T-cell (primary cell): ENCODE data around the gene SNX15. TPM values are rescaled to one million over a fixed set of nuclear protein-coding genes. Genes with fewer than 3 reads are reported as not detected.
"Not testable (repeated sequence)": the region's sequence is repeated elsewhere in the genome, so short reads cannot be mapped to it uniquely, and the experiment has no call there.

ENCODE experiments used
- ATAC-seq, 4 experiments: fragments of 200-7000 bp in 3 of 4; fragments of 150-1000 bp in 1 of 4; cut with Tn5 transposase; replicated peaks in 1 of 4; 1 replicate in 3 of 4; 2 replicates in 1 of 4; pipeline ENCODE4 v1.10.0; 2021; ENCODE audit warnings: moderate library complexity in 3 of 4, mild to moderate bottlenecking in 2 of 4, moderate number of reproducible peaks in 1 of 4
- CTCF ChIA-PET, 2 donors: fragments of 300-600 bp; sonication (Branson Sonifier 250); formaldehyde crosslinking; loops; one replicate each; lab custom pipeline; 2022; ENCODE audit warnings: antibody characterized with exemption in 2 of 2; lab: Charles Lee
- POLR2A ChIA-PET, 2 donors: fragments of 300-600 bp; sonication (Branson Sonifier 250); formaldehyde crosslinking; loops; one replicate each; lab custom pipeline; 2022; ENCODE audit warnings: antibody characterized with exemption in 2 of 2; lab: Charles Lee
- DNase-seq, 35 experiments: peaks; one replicate each; pipeline versions ENCODE4 v3.0.0 to v3.0.0-alpha.2; 2013 to 2023
- H3K27ac ChIP-seq: one replicate; pipeline ENCODE4 v1.5.1; 2013; ENCODE audit warnings: low read length
- H3K27me3 ChIP-seq, 2 experiments: replicated peaks in 1 of 2; 1 replicate in 1 of 2; 2 replicates in 1 of 2; pipeline versions ENCODE4 v1.6.1 to v1.7.0; 2013; ENCODE audit warnings: low read length in 1 of 2, mixed read lengths in 1 of 2; ENCODE audit not compliant: control insufficient read depth in 2 of 2, insufficient read depth in 2 of 2; ENCODE audit errors: extremely low read depth in 1 of 2
- H3K36me3 ChIP-seq, 2 donors: 1 replicate in 1 of 2; 2 replicates in 1 of 2; pipeline versions ENCODE4 v1.6.1 to v1.7.0; 2013; ENCODE audit warnings: low read length in 1 of 2; ENCODE audit not compliant: control insufficient read depth in 2 of 2, insufficient read depth in 1 of 2; ENCODE audit errors: extremely low read depth in 1 of 2
- H3K4me1 ChIP-seq, 2 experiments: 1 replicate in 1 of 2; 2 replicates in 1 of 2; pipeline versions ENCODE4 v1.6.1 to v1.7.0; 2013; ENCODE audit warnings: low read length in 2 of 2, mixed read lengths in 1 of 2; ENCODE audit not compliant: insufficient read depth in 2 of 2, control insufficient read depth in 1 of 2; ENCODE audit errors: extremely low read depth in 1 of 2
- H3K4me3 ChIP-seq, 2 donors: 1 replicate in 1 of 2; 2 replicates in 1 of 2; pipeline versions ENCODE4 v1.5.1 to v1.7.0; 2013; ENCODE audit warnings: mild to moderate bottlenecking in 2 of 2, low read length in 1 of 2, moderate library complexity in 1 of 2; ENCODE audit not compliant: control insufficient read depth in 1 of 2; ENCODE audit errors: extremely low read depth in 1 of 2
- H3K9me3 ChIP-seq: 2 replicates; pipeline ENCODE4 v1.7.0; 2013
- H3K27ac Mint-ChIP-seq, 2 donors: one replicate each; pipeline ENCODE4 v1.8.0; 2020 to 2021; ENCODE audit warnings: mild to moderate bottlenecking in 2 of 2, mixed read lengths in 2 of 2
- H3K27me3 Mint-ChIP-seq, 2 donors: one replicate each; pipeline ENCODE4 v1.8.0; 2021 to 2022; ENCODE audit warnings: mixed read lengths in 2 of 2
- H3K36me3 Mint-ChIP-seq: one replicate; pipeline ENCODE4 v1.8.0; 2021; ENCODE audit warnings: mixed read lengths
- H3K4me1 Mint-ChIP-seq, 3 donors: one replicate each; pipeline ENCODE4 v1.8.0; 2020 to 2022; ENCODE audit warnings: mixed read lengths in 3 of 3, mild to moderate bottlenecking in 1 of 3
- H3K4me3 Mint-ChIP-seq, 3 donors: one replicate each; pipeline ENCODE4 v1.8.0; 2020 to 2022; ENCODE audit warnings: mild to moderate bottlenecking in 3 of 3, mixed read lengths in 3 of 3, moderate library complexity in 3 of 3
- H3K9me3 Mint-ChIP-seq, 3 donors: one replicate each; pipeline ENCODE4 v1.8.0; 2020 to 2022; ENCODE audit warnings: mixed read lengths in 3 of 3
- WGBS: methylation state at CpG from one replicate; pipeline ENCODE4 v1.1.5; 2013; ENCODE audit warnings: missing lambda C conversion rate; ENCODE audit not compliant: insufficient coverage; 5-methylcytosine and 5-hydroxymethylcytosine counted together
- total RNA-seq, 35 experiments: library from RNA in 6 of 35; stranded (reverse) in 6 of 35; fragments of 120-200 nt in 1 of 35; gene quantifications; one replicate each; pipeline versions ENCODE4 v1.2.1 to v1.2.4 and lab custom pipeline; 2013 to 2026

SNX15 gene
- total RNA-seq, 5 donors from 2014 or later (not counting 1 experiment from before 2014, with no cell fraction given): 19.6 to 28.6 (median 25.4) TPM

DNA sequence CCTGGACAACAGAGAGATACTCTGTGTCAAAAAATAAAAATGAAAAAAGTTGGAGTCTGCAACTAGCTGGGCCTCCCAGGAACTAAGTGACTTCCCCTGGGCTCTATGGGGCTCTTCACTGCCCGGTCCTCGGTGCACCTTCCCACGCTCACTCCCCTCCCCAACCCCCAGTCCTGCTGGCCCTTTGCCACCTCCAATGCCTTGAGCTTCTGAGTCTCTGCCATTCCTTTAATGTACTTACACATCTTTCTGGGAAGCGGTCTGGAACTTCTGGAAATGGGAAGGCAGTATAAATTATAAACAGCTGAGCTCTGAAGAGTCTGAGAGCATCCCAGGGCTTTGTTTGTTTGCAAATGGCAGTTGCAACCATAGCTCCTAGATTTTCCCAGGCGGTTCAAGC lies 24.5 kb upstream of the SNX15 start:
- WGBS: 93% methylated on average over 4 of the region's 5 CpGs
- Histone ChIP-seq H3K27ac (no peak overlapping the region), H3K4me1 (peaks cover 0 to 7% of the 10 kb centered on the region in 2 experiments), H3K4me3 (no peak overlapping the region), H3K9me3 (no peaks in the 10 kb centered on the region), H3K27me3 (peaks cover 0 to 22% of the 10 kb centered on the region in 2 experiments), H3K36me3 (no peaks in the 10 kb centered on the region)
- ChIA-PET CTCF (no interaction called here), POLR2A (no interaction called here)
- ATAC-seq (no peak), DNase-seq (no peak)
- Mint-ChIP-seq H3K9me3 (no peaks in the 10 kb centered on the region), H3K27ac (no peak overlapping the region), H3K36me3 (no peaks in the 10 kb centered on the region), H3K4me3 (no peak overlapping the region), H3K4me1 (peaks cover 8 to 10% (median 9%) of the 10 kb centered on the region in 3 donors), H3K27me3 (no peaks in the 10 kb centered on the region)

DNA sequence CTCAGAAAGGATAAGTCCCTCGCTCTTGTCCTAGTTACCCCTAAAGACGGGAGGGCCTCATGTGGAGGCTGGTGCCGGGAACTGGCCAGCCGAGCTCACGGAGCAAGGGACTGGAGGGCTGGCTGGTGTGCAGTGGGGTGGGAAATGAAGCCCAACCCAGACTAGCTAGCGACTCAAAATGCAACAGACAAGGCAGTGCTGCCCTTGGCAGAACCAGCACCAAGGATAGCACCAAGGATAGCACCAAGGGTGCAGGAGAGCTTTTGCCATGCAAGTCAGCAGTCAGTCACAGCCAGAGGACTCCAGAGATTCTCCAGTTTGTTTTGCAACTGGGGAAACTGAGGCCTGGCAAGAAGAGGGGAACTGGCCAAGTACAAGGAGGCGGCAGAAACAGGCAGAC lies 24.0 kb upstream of the SNX15 start:
- no peak overlapping the region for H3K4me3 Mint-ChIP-seq
- no peaks in the 10 kb centered on the region for H3K27me3 Mint-ChIP-seq
- Histone ChIP-seq H3K9me3 (no peaks in the 10 kb centered on the region), H3K27ac (no peak overlapping the region), H3K4me3 (no peak overlapping the region), H3K36me3 (no peaks in the 10 kb centered on the region), H3K4me1 (peaks cover 0 to 7% of the 10 kb centered on the region in 2 experiments), H3K27me3 (peaks cover 0 to 22% of the 10 kb centered on the region in 2 experiments)
- DNase-seq: no peak
- ATAC-seq: no peak
- no peak overlapping the region for H3K27ac Mint-ChIP-seq
- H3K36me3 Mint-ChIP-seq: no peaks in the 10 kb centered on the region
- no peaks in the 10 kb centered on the region for H3K9me3 Mint-ChIP-seq
- ChIA-PET CTCF (no interaction called here), POLR2A (no interaction called here)
- peaks cover 6 to 7% (median 7%) of the 10 kb centered on the region in 3 donors for H3K4me1 Mint-ChIP-seq
- 78% methylated on average over 5 of the region's 7 CpGs for WGBS

DNA sequence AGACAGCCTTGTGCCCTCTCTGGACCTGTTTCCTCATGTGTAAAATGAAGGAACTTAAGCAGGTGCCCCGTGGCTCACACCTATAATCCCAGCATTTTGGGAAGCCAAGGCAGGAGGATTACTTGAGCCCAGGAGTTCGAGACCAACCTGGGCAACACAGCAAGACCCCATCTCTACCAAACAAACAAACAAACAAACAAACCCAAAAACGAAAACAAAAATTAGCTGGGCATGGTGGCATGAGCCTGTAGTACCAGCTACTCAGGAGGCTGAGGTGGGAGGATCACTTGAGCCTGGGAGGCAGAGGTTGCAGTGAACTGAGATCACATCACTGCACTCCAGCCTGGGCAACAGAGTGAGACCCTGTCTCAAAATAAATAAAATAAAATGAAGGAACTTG lies 23.3 kb upstream of the SNX15 start:
- H3K27ac Mint-ChIP-seq, POLR2A ChIA-PET, H3K27me3 Mint-ChIP-seq, H3K4me3 Mint-ChIP-seq, H3K4me3 ChIP-seq, DNase-seq, H3K4me1 ChIP-seq, H3K9me3 Mint-ChIP-seq, H3K36me3 ChIP-seq, H3K27ac ChIP-seq, ATAC-seq, CTCF ChIA-PET, H3K36me3 Mint-ChIP-seq, H3K4me1 Mint-ChIP-seq, H3K9me3 ChIP-seq: not testable (repeated sequence)
- H3K27me3 ChIP-seq: peaks cover 0 to 22% of the 10 kb centered on the region in 2 experiments
- no CpG with 5 or more reads among the region's 3 CpGs for WGBS

GRCh38 chr11:65008016-65008415 lies 19.2 kb upstream of the SNX15 start:
- Histone ChIP-seq H3K27me3 (peaks cover 0 to 9% of the 10 kb centered on the region in 2 experiments), H3K27ac (no peak overlapping the region), H3K9me3 (no peaks in the 10 kb centered on the region), H3K4me3 (no peak overlapping the region), H3K4me1 (peaks cover 0 to under 1% of the 10 kb centered on the region in 2 experiments), H3K36me3 (no peaks in the 10 kb centered on the region)
- Mint-ChIP-seq H3K4me3 (no peak overlapping the region), H3K27ac (no peak overlapping the region), H3K27me3 (no peaks in the 10 kb centered on the region), H3K4me1 (peaks cover 0 to 4% (median 1%) of the 10 kb centered on the region in 3 donors), H3K36me3 (no peaks in the 10 kb centered on the region), H3K9me3 (no peaks in the 10 kb centered on the region)
- DNase-seq: no peak
- ChIA-PET CTCF (no interaction called here), POLR2A (no interaction called here)
- WGBS: no CpG with 5 or more reads among the region's 7 CpGs
- ATAC-seq: no peak

- Histone ChIP-seq H3K36me3 (no peaks in the 10 kb centered on the region), H3K27ac (no peak overlapping the region), H3K4me3 (no peak overlapping the region), H3K27me3 (peaks cover 0 to under 1% of the 10 kb centered on the region in 2 experiments), H3K9me3 (no peaks in the 10 kb centered on the region), H3K4me1 (peaks cover 0 to 8% of the 10 kb centered on the region in 2 experiments)
- ATAC-seq: no peak
- peaks cover 3 to 10% (median 8%) of the 10 kb centered on the region in 3 donors for H3K4me1 Mint-ChIP-seq
- no peak for DNase-seq
- ChIA-PET POLR2A (no interaction called here), CTCF (no interaction called here)
- H3K36me3 Mint-ChIP-seq: no peaks in the 10 kb centered on the region
- WGBS: no CpG with 5 or more reads among the region's 2 CpGs
- no peak overlapping the region for H3K27ac Mint-ChIP-seq
- no peaks in the 10 kb centered on the region for H3K27me3 Mint-ChIP-seq
- no peak overlapping the region for H3K4me3 Mint-ChIP-seq
- H3K9me3 Mint-ChIP-seq: no peaks in the 10 kb centered on the region
Measured at GRCh38 chr11:65008873-65009272, 18.4 kb upstream of the SNX15 start.

- Histone ChIP-seq H3K27me3 (no peaks in the 10 kb centered on the region), H3K36me3 (peaks cover 0 to 3% of the 10 kb centered on the region in 2 donors), H3K27ac (peak overlapping the region; percentile 98), H3K4me3 (peak overlapping the region; percentile 75 to 90), H3K4me1 (peaks cover 2 to 24% of the 10 kb centered on the region in 2 experiments), H3K9me3 (no peaks in the 10 kb centered on the region)
- H3K36me3 Mint-ChIP-seq: peaks cover 5% of the 10 kb centered on the region
- H3K9me3 Mint-ChIP-seq: no peaks in the 10 kb centered on the region
- H3K4me1 Mint-ChIP-seq: peaks cover 22 to 32% (median 25%) of the 10 kb centered on the region in 3 donors
- ChIA-PET CTCF (interaction anchor here in 1 of 2 donors (0.6 kb wide), 2 partner anchors 72 to 89 kb away, joined by 3 read pairs; no protein-coding TSS in a partner anchor), POLR2A (interaction anchor here in 1 of 2 donors (0.7 kb wide), 1 partner anchor 109 kb away, joined by 5 read pairs; the partner anchor contains the start of genes FAU and MRPL49)
- H3K27me3 Mint-ChIP-seq: no peaks in the 10 kb centered on the region
- ATAC-seq (peak; percentile 85 to 89 (median 86)), DNase-seq (peak; percentile 81 to 94 (median 88))
- peak overlapping the region; percentile 86 to 94 (median 88) for H3K4me3 Mint-ChIP-seq
- WGBS: 15% methylated on average over 22 of the region's 22 CpGs
- peak overlapping the region; percentile 95 to 96 for H3K27ac Mint-ChIP-seq
Measured at GRCh38 chr11:65013130-65013887, 13.9 kb upstream of the SNX15 start.
